HCT116 (cell line): ENCODE results near the gene ZNF207. TPM values are rescaled to one million over a fixed set of nuclear protein-coding genes. Genes with fewer than 3 reads are reported as not detected.

ENCODE experiments used
- ATAC-seq: fragments of 200-7000 bp; cut with Tn5 transposase; 2 replicates; pipeline ENCODE4 v1.9.1; 2020; ENCODE audit warnings: mild to moderate bottlenecking, moderate library complexity
- BruUV-seq: library from RNA; stranded (reverse); fragments of 400-500 nt; replicated peaks from 2 replicates; lab custom pipeline; 2021; lab: Mats Ljungman, UMichigan
- CTCF ChIA-PET: fragments of 300-600 bp; sonication (Branson Sonifier 250); formaldehyde crosslinking; loops from one replicate; lab custom pipeline; 2021; ENCODE audit warnings: antibody characterized with exemption; lab: Charles Lee
- POLR2A ChIA-PET: fragments of 300-600, 350-600 bp; sonication (Branson Sonifier 250); formaldehyde crosslinking; loops from one replicate; lab custom pipeline; 2021; ENCODE audit warnings: antibody characterized with exemption; lab: Charles Lee
- RAD21 ChIA-PET, 2 experiments: fragments of 300-600 bp; sonication (Branson Sonifier 250); formaldehyde crosslinking; loops; one replicate each; lab custom pipeline; 2023; ENCODE audit warnings: low total read pairs in 2 of 2; ENCODE audit not compliant: uncharacterized antibody in 2 of 2, unreplicated experiment in 2 of 2, low non-redundant PET in 1 of 2; lab: Charles Lee
- DNase-seq: peaks from one replicate; pipeline ENCODE4 v3.0.0-alpha.2; 2010; ENCODE audit warnings: low read depth, low spot score
- H2AFZ ChIP-seq: fragments of 200-600 bp; shearing (Covaris generic), sonication (generic); 2 replicates; pipeline ENCODE4 v1.6.1; 2017; ENCODE audit warnings: low read depth, mixed run types, mixed read lengths, antibody characterized with exemption, low read length; ENCODE audit not compliant: poor library complexity, severe bottlenecking
- H3K27ac ChIP-seq: 2 replicates; pipeline ENCODE4 v1.5.1; 2012; ENCODE audit warnings: low read depth, low read length
- H3K27me3 ChIP-seq: fragments of 200-600 bp; sonication (generic); 2 replicates; pipeline ENCODE4 v1.6.1; 2016; ENCODE audit warnings: mixed run types, low read length, mixed read lengths; ENCODE audit not compliant: insufficient read depth
- H3K36me3 ChIP-seq, 2 experiments: fragments of 200-500 bp in 1 of 2; fragments of 200-600 bp in 1 of 2; sonication (Bioruptor generic) in 1 of 2; sonication (generic) in 1 of 2; 2 replicates each; pipeline versions ENCODE4 v1.5.1 to v1.6.1; 2014 to 2016; ENCODE audit warnings: low read length in 2 of 2, inconsistent platforms in 1 of 2, mixed read lengths in 1 of 2, mixed run types in 1 of 2; ENCODE audit not compliant: insufficient read depth in 2 of 2, control insufficient read depth in 1 of 2
- H3K4me1 ChIP-seq, 2 experiments: fragments of 200-600 bp in 1 of 2; sonication (generic) in 1 of 2; 2 replicates each; pipeline versions ENCODE4 v1.5.1 to v1.6.1; 2012 to 2017; ENCODE audit warnings: low read length in 2 of 2, inconsistent platforms in 1 of 2, mild to moderate bottlenecking in 1 of 2, mixed read lengths in 1 of 2, mixed run types in 1 of 2, moderate library complexity in 1 of 2; ENCODE audit not compliant: insufficient read depth in 2 of 2, control insufficient read depth in 1 of 2
- H3K4me2 ChIP-seq: fragments of 200-600 bp; sonication (generic); 2 replicates; pipeline ENCODE4 v1.6.1; 2017; ENCODE audit warnings: mixed run types, low read length, mixed read lengths
- H3K4me3 ChIP-seq, 2 experiments: fragments of 200-600 bp in 1 of 2; sonication (generic) in 1 of 2; replicated peaks in 1 of 2; 2 replicates each; pipeline ENCODE4 v1.5.1; 2011 to 2016; ENCODE audit warnings: low read length in 2 of 2, control low read depth in 1 of 2, low read depth in 1 of 2, mild to moderate bottlenecking in 1 of 2, mixed read lengths in 1 of 2, mixed run types in 1 of 2
- H3K79me2 ChIP-seq: fragments of 200-600 bp; sonication (generic); 2 replicates; pipeline ENCODE4 v1.6.1; 2017; ENCODE audit warnings: mild to moderate bottlenecking, mixed run types, low read length, moderate library complexity, mixed read lengths; ENCODE audit not compliant: insufficient read depth
- H3K9ac ChIP-seq: fragments of 200-600 bp; sonication (generic); 2 replicates; pipeline ENCODE4 v1.6.1; 2016; ENCODE audit warnings: low read length, mixed read lengths
- H3K9me2 ChIP-seq: fragments of 200-600 bp; sonication (generic), shearing (Covaris generic); 2 replicates; pipeline ENCODE4 v1.6.1; 2017; ENCODE audit warnings: mixed run types, mild to moderate bottlenecking, moderate library complexity; ENCODE audit not compliant: insufficient read depth
- H3K9me3 ChIP-seq, 2 experiments: fragments of 200-500 bp in 1 of 2; fragments of 200-600 bp in 1 of 2; sonication (Bioruptor generic) in 1 of 2; sonication (generic) in 1 of 2; 2 replicates each; pipeline ENCODE4 v1.6.1; 2014 to 2017; ENCODE audit warnings: low read length in 2 of 2, mixed read lengths in 2 of 2, inconsistent platforms in 1 of 2, low read depth in 1 of 2, mild to moderate bottlenecking in 1 of 2, mixed run types in 1 of 2, moderate library complexity in 1 of 2; ENCODE audit not compliant: control insufficient read depth in 1 of 2, insufficient read depth in 1 of 2
- H4K20me1 ChIP-seq: fragments of 200-600 bp; sonication (generic), shearing (Covaris generic); 2 replicates; pipeline ENCODE4 v1.6.1; 2017; ENCODE audit warnings: mixed run types, mild to moderate bottlenecking, moderate library complexity; ENCODE audit not compliant: insufficient read depth
- CBX3 ChIP-seq: IDR thresholded peaks from 2 replicates; pipeline ENCODE4 v1.6.1; 2012; ENCODE audit warnings: low read depth
- CEBPB ChIP-seq: IDR thresholded peaks from 2 replicates; pipeline ENCODE4 v1.6.1; 2012; ENCODE audit warnings: low read depth
- ELF1 ChIP-seq: IDR thresholded peaks from 2 replicates; pipeline ENCODE4 v1.6.1; 2012; ENCODE audit warnings: low read depth, borderline replicate concordance
- FOSL1 ChIP-seq: IDR thresholded peaks from 2 replicates; pipeline ENCODE4 v1.6.1; 2012; ENCODE audit warnings: low read depth
- POLR2AphosphoS5 ChIP-seq: IDR thresholded peaks from 2 replicates; pipeline ENCODE4 v1.6.1; 2011; ENCODE audit warnings: mild to moderate bottlenecking, low read depth, low read length, moderate library complexity
- RAD21 ChIP-seq: IDR thresholded peaks from 2 replicates; pipeline ENCODE4 v1.6.1; 2012; ENCODE audit warnings: low read depth, mild to moderate bottlenecking
- SP1 ChIP-seq: IDR thresholded peaks from 2 replicates; pipeline ENCODE4 v1.6.1; 2012; ENCODE audit warnings: low read depth
- SRF ChIP-seq: IDR thresholded peaks from 2 replicates; pipeline ENCODE4 v1.6.1; 2012; ENCODE audit warnings: low read depth
- intact Hi-C: fragments of 100-400 bp; cut with micrococcal nuclease; formaldehyde crosslinking; loops from 2 replicates; pipeline ENCODE4 v1.10.0; 2022
- total RNA-seq: library from RNA; stranded (reverse); gene quantifications from one replicate; pipeline ENCODE4 v1.2.1, GENCODE V29; 2021; ENCODE audit not compliant: unreplicated experiment
- TF ChIP-seq, protein P1 (sequence below): IDR thresholded peaks from 2 replicates; pipeline ENCODE4 v1.6.1; 2011; ENCODE audit warnings: mild to moderate bottlenecking, low read length, moderate library complexity; ENCODE audit not compliant: insufficient replicate concordance; ENCODE audit errors: extremely low read depth
- TF ChIP-seq, protein P2 (sequence below): IDR thresholded peaks from 2 replicates; pipeline ENCODE4 v1.6.1; 2012
- TF ChIP-seq, protein P3 (sequence below): IDR thresholded peaks from 2 replicates; pipeline ENCODE4 v1.6.1; 2012; ENCODE audit warnings: low read depth
- TF ChIP-seq, protein P4 (sequence below), 3 experiments: fragments of 200-600 bp in 1 of 3; sonication (generic) in 1 of 3; IDR thresholded peaks in 2 of 3; conservative IDR thresholded peaks in 1 of 3; 2 replicates each; pipeline ENCODE4 v1.5.1; 2012 to 2017; ENCODE audit warnings: low read depth in 2 of 3, low read length in 2 of 3, antibody characterized with exemption in 1 of 3, borderline replicate concordance in 1 of 3, control low read depth in 1 of 3, mild to moderate bottlenecking in 1 of 3, mixed read lengths in 1 of 3, mixed run types in 1 of 3, moderate library complexity in 1 of 3; ENCODE audit not compliant: insufficient read depth in 1 of 3

The ZNF207 gene
- total RNA-seq, 1 experiment from 2014 or later, result 181 TPM

DNA sequence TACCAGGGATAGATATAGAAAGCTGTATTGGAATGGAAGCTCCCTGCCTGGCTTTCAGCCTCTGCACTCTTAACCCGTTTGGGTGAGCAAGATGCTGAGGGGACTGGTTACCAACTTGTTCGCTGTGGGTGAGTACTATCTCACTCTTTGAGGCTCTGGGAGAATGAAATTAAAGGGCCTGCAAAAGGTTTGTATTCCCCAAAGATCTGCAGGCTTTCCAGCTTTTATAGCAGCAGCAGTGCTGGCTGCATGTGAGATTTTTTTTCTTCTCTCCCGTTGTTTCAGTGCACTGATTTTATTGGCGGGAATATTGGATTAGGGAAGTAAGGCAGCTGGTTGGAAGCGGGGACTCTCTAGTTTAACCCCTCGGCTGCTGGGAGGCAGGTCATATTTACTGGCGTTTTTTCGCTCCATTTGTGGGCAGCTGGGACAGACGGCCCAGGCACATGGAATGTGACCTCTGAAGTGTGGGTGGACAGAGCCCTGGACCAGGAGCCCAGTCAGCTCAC is 38.9 kb upstream of the ZNF207 start:
- Histone ChIP-seq H3K79me2 (no peaks in the 10 kb centered on the region), H2AFZ (no peak overlapping the region), H3K4me1 (no peaks in the 10 kb centered on the region), H3K27me3 (no peaks in the 10 kb centered on the region), H3K9ac (no peak overlapping the region), H3K9me2 (no peaks in the 10 kb centered on the region), H4K20me1 (no peaks in the 10 kb centered on the region), H3K36me3 (no peaks in the 10 kb centered on the region), H3K27ac (no peak overlapping the region), H3K4me3 (no peak overlapping the region), H3K9me3 (no peaks in the 10 kb centered on the region), H3K4me2 (no peak overlapping the region)
- ATAC-seq (no peak), DNase-seq (no peak)
- ChIA-PET CTCF (interaction anchor here (0.7 kb wide), 1 partner anchor 13 kb away, joined by 3 read pairs; no protein-coding TSS in a partner anchor), POLR2A (no interaction called here), RAD21 (no interaction called here)
- intact Hi-C loops, result no loop called here
- TF ChIP-seq SRF (no peak), FOSL1 (no peak), CEBPB (no peak), SP1 (no peak), CBX3 (no peak), RAD21 (no peak), ELF1 (no peak), POLR2AphosphoS5 (no peak)
- TF ChIP-seq, protein P1, sequence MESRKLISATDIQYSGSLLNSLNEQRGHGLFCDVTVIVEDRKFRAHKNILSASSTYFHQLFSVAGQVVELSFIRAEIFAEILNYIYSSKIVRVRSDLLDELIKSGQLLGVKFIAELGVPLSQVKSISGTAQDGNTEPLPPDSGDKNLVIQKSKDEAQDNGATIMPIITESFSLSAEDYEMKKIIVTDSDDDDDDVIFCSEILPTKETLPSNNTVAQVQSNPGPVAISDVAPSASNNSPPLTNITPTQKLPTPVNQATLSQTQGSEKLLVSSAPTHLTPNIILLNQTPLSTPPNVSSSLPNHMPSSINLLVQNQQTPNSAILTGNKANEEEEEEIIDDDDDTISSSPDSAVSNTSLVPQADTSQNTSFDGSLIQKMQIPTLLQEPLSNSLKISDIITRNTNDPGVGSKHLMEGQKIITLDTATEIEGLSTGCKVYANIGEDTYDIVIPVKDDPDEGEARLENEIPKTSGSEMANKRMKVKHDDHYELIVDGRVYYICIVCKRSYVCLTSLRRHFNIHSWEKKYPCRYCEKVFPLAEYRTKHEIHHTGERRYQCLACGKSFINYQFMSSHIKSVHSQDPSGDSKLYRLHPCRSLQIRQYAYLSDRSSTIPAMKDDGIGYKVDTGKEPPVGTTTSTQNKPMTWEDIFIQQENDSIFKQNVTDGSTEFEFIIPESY, result no peak
- TF ChIP-seq, protein P2, sequence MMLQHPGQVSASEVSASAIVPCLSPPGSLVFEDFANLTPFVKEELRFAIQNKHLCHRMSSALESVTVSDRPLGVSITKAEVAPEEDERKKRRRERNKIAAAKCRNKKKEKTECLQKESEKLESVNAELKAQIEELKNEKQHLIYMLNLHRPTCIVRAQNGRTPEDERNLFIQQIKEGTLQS, result no peak
- TF ChIP-seq, protein P3, sequence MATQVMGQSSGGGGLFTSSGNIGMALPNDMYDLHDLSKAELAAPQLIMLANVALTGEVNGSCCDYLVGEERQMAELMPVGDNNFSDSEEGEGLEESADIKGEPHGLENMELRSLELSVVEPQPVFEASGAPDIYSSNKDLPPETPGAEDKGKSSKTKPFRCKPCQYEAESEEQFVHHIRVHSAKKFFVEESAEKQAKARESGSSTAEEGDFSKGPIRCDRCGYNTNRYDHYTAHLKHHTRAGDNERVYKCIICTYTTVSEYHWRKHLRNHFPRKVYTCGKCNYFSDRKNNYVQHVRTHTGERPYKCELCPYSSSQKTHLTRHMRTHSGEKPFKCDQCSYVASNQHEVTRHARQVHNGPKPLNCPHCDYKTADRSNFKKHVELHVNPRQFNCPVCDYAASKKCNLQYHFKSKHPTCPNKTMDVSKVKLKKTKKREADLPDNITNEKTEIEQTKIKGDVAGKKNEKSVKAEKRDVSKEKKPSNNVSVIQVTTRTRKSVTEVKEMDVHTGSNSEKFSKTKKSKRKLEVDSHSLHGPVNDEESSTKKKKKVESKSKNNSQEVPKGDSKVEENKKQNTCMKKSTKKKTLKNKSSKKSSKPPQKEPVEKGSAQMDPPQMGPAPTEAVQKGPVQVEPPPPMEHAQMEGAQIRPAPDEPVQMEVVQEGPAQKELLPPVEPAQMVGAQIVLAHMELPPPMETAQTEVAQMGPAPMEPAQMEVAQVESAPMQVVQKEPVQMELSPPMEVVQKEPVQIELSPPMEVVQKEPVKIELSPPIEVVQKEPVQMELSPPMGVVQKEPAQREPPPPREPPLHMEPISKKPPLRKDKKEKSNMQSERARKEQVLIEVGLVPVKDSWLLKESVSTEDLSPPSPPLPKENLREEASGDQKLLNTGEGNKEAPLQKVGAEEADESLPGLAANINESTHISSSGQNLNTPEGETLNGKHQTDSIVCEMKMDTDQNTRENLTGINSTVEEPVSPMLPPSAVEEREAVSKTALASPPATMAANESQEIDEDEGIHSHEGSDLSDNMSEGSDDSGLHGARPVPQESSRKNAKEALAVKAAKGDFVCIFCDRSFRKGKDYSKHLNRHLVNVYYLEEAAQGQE, result no peak
- TF ChIP-seq, protein P4, sequence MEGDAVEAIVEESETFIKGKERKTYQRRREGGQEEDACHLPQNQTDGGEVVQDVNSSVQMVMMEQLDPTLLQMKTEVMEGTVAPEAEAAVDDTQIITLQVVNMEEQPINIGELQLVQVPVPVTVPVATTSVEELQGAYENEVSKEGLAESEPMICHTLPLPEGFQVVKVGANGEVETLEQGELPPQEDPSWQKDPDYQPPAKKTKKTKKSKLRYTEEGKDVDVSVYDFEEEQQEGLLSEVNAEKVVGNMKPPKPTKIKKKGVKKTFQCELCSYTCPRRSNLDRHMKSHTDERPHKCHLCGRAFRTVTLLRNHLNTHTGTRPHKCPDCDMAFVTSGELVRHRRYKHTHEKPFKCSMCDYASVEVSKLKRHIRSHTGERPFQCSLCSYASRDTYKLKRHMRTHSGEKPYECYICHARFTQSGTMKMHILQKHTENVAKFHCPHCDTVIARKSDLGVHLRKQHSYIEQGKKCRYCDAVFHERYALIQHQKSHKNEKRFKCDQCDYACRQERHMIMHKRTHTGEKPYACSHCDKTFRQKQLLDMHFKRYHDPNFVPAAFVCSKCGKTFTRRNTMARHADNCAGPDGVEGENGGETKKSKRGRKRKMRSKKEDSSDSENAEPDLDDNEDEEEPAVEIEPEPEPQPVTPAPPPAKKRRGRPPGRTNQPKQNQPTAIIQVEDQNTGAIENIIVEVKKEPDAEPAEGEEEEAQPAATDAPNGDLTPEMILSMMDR (IDR thresholded peaks at IDR 0.05 in 2 of 3, conservative IDR thresholded peaks at IDR 0.05 in 1 of 3; ENCODE audit: borderline replicate concordance in 1 of 3, insufficient read depth in 1 of 3, low read depth in 2 of 3, low read length in 2 of 3), result no peak
- no TSS peak for BruUV-seq
